HepG2 (cell line): ENCODE results near the gene EGFR. TPM values are rescaled to one million over a fixed set of nuclear protein-coding genes. Genes with fewer than 3 reads are reported as not detected.

Experiments used
- ADNP ChIP-seq: sonication (generic); formaldehyde crosslinking; IDR thresholded peaks from 2 replicates; pipeline ENCODE4 v1.4.0; 2020; ENCODE audit warnings: missing genetic modification reagents
- CHD4 ChIP-seq: fragments of 200-600 bp; sonication (generic); IDR thresholded peaks from 2 replicates; pipeline ENCODE4 v1.7.0; 2017; ENCODE audit warnings: mild to moderate bottlenecking, low read length, borderline replicate concordance
- ELF1 ChIP-seq: sonication (generic); formaldehyde crosslinking; IDR thresholded peaks from 2 replicates; pipeline ENCODE4 v1.4.0; 2020; ENCODE audit warnings: missing genetic modification reagents
- ELF3 ChIP-seq: IDR thresholded peaks from 2 replicates; pipeline ENCODE4 v1.6.1; 2016; ENCODE audit warnings: missing genetic modification reagents, missing compliant biosample characterization
- EP300 ChIP-seq, 3 experiments: sonication (generic) in 1 of 3; formaldehyde crosslinking in 1 of 3; IDR thresholded peaks; 2 replicates each; pipeline versions ENCODE4 v1.5.1 to v1.6.1; 2011 to 2020; ENCODE audit warnings: low read depth in 2 of 3, low read length in 2 of 3, borderline replicate concordance in 1 of 3, improper control_type of control experiment in 1 of 3, mild to moderate bottlenecking in 1 of 3, missing genetic modification reagents in 1 of 3, moderate library complexity in 1 of 3
- ETV5 ChIP-seq: IDR thresholded peaks from 2 replicates; pipeline ENCODE4 v1.6.1; 2018; ENCODE audit warnings: missing biosample characterization, missing genetic modification reagents, inconsistent platforms, borderline replicate concordance
- FOXA1 ChIP-seq, 2 experiments: fragments of 450-650 bp in 1 of 2; sonication (generic) in 1 of 2; formaldehyde crosslinking in 1 of 2; IDR thresholded peaks; 2 replicates each; pipeline versions ENCODE4 v1.4.0 to v1.6.1; 2016 to 2020; ENCODE audit warnings: missing genetic modification reagents in 1 of 2
- FOXA3 ChIP-seq: IDR thresholded peaks from 2 replicates; pipeline ENCODE4 v1.6.1; 2016; ENCODE audit warnings: missing genetic modification reagents, missing compliant biosample characterization
- HCFC1 ChIP-seq: fragments of 150-350 bp; IDR thresholded peaks from 2 replicates; pipeline ENCODE4 v1.6.1; 2014; ENCODE audit warnings: low read depth, low read length
- HIVEP1 ChIP-seq: sonication (generic); formaldehyde crosslinking; IDR thresholded peaks from 2 replicates; pipeline ENCODE4 v1.4.0; 2020; ENCODE audit warnings: mild to moderate bottlenecking, missing genetic modification reagents
- IKZF1 ChIP-seq: fragments of 450-650 bp; IDR thresholded peaks from 2 replicates; pipeline ENCODE4 v1.7.1; 2016
- JUNB ChIP-seq: sonication (generic); formaldehyde crosslinking; IDR thresholded peaks from 2 replicates; pipeline ENCODE4 v1.8.0; 2022; ENCODE audit warnings: missing genetic modification reagents, mild to moderate bottlenecking, borderline replicate concordance
- KLF6 ChIP-seq: IDR thresholded peaks from 2 replicates; pipeline ENCODE4 v1.8.0; 2016; ENCODE audit warnings: missing biosample characterization, missing genetic modification reagents
- KMT2A ChIP-seq: sonication (generic); formaldehyde crosslinking; IDR thresholded peaks from 2 replicates; pipeline ENCODE4 v1.4.0; 2020; ENCODE audit warnings: missing genetic modification reagents
- MXI1 ChIP-seq: IDR thresholded peaks from 3 replicates; pipeline ENCODE4 v1.6.1; 2012; ENCODE audit warnings: low read depth, low read length, inconsistent platforms, borderline replicate concordance
- NFYB ChIP-seq: sonication (generic); formaldehyde crosslinking; IDR thresholded peaks from 2 replicates; pipeline ENCODE4 v1.4.0; 2020; ENCODE audit warnings: missing genetic modification reagents
- PHF20 ChIP-seq: sonication (generic); formaldehyde crosslinking; IDR thresholded peaks from 2 replicates; pipeline ENCODE4 v1.5.0; 2020; ENCODE audit warnings: mild to moderate bottlenecking, missing genetic modification reagents
- RARA ChIP-seq: IDR thresholded peaks from 2 replicates; pipeline ENCODE4 v1.6.1; 2016; ENCODE audit warnings: missing genetic modification reagents, missing compliant biosample characterization
- SAP130 ChIP-seq: IDR thresholded peaks from 2 replicates; pipeline ENCODE4 v1.6.1; 2016; ENCODE audit warnings: low read depth
- THAP11 ChIP-seq: IDR thresholded peaks from 2 replicates; pipeline ENCODE4 v1.6.1; 2016; ENCODE audit warnings: missing biosample characterization, missing genetic modification reagents
- THYN1 ChIP-seq: sonication (generic); formaldehyde crosslinking; IDR thresholded peaks from 2 replicates; pipeline ENCODE4 v1.8.1; 2023; ENCODE audit warnings: low read depth, mild to moderate bottlenecking, moderate library complexity, missing genetic modification reagents, borderline replicate concordance
- TP53 ChIP-seq: sonication (generic); formaldehyde crosslinking; conservative IDR thresholded peaks from 2 replicates; pipeline ENCODE4 v1.4.0; 2020; ENCODE audit warnings: missing genetic modification reagents
- ZBTB20 ChIP-seq: sonication (generic); formaldehyde crosslinking; IDR thresholded peaks from 2 replicates; pipeline ENCODE4 v1.8.1; 2023; ENCODE audit warnings: missing genetic modification reagents, low read depth, mild to moderate bottlenecking, borderline replicate concordance
- ZNF18 ChIP-seq: sonication (generic); formaldehyde crosslinking; IDR thresholded peaks from 2 replicates; pipeline ENCODE4 v1.8.0; 2022; ENCODE audit warnings: mild to moderate bottlenecking, missing genetic modification reagents; ENCODE audit not compliant: insufficient replicate concordance
- ZNF207 ChIP-seq: fragments of 450-650 bp; IDR thresholded peaks from 2 replicates; pipeline ENCODE4 v1.6.1; 2016; ENCODE audit warnings: antibody characterized with exemption, borderline replicate concordance
- ZNF264 ChIP-seq: sonication (generic); formaldehyde crosslinking; IDR thresholded peaks from 2 replicates; pipeline ENCODE4 v1.4.0; 2020; ENCODE audit warnings: missing genetic modification reagents
- ZNF3 ChIP-seq: IDR thresholded peaks from 2 replicates; pipeline ENCODE4 v1.7.0; 2017; ENCODE audit warnings: inconsistent platforms
- ZNF496 ChIP-seq: sonication (generic); formaldehyde crosslinking; IDR thresholded peaks from 2 replicates; pipeline ENCODE4 v1.8.1; 2023; ENCODE audit warnings: mild to moderate bottlenecking, moderate library complexity, missing genetic modification reagents; ENCODE audit not compliant: insufficient replicate concordance
- ZNF629 ChIP-seq: sonication (generic); formaldehyde crosslinking; conservative IDR thresholded peaks from 2 replicates; pipeline ENCODE4 v1.5.0; 2020; ENCODE audit warnings: missing genetic modification reagents
- polyA plus RNA-seq, 8 experiments: library from polyadenylated mRNA; depleted of rRNA in 3 of 8; stranded (reverse) in 7 of 8; unstranded in 1 of 8; fragments of >200 nt; fragmentation: Illumina TruSeq in 4 of 8; extraction: Trizol in 4 of 8; gene quantifications; 2 replicates each; pipeline versions ENCODE4 v1.2.1 to v1.2.3, GENCODE V29; 2011 to 2016; ENCODE audit warnings: low read depth in 4 of 8, missing spikeins in 1 of 8, mixed read lengths in 1 of 8; ENCODE audit not compliant: insufficient read depth in 1 of 8
- total RNA-seq, 5 experiments: library from RNA; depleted of rRNA; stranded (reverse); fragments of >200 nt; fragmentation: Illumina TruSeq; extraction: Trizol; gene quantifications; 2 replicates each; pipeline ENCODE4 v1.2.3, GENCODE V29; 2016; ENCODE audit warnings: low read depth in 1 of 5
- TF ChIP-seq, protein P1 (sequence below): IDR thresholded peaks from 2 replicates; pipeline ENCODE4 v1.6.1; 2016; ENCODE audit warnings: low read depth, control low read depth

EGFR gene
- total and polyA plus RNA-seq, 2 of the 13 experiments (the other 11 are each of a cell fraction or from before 2014, with no cell fraction given): 7.0 to 10.0 TPM

GRCh38 chr7:54995610-54996363 lies 23.0 kb upstream of the EGFR start (continued):
- no peak for TF ChIP-seq HCFC1
- TF ChIP-seq THYN1: no peak
- no peak for TF ChIP-seq TP53 (CRISPR knock-in tag)
- TF ChIP-seq ZNF629 (CRISPR knock-in tag): no peak
- peak; percentile 51; the same call in 1 of the 2 replicates for TF ChIP-seq ELF1 (CRISPR knock-in tag)
- no peak for TF ChIP-seq ADNP (CRISPR knock-in tag)
- no peak for TF ChIP-seq ZNF207
- TF ChIP-seq KLF6 (CRISPR knock-in tag): no peak
- 0 out of 2 replicates have a peak, but pooled peaks have one; percentile 12 for TF ChIP-seq SAP130 (CRISPR knock-in tag)
- no peak for TF ChIP-seq IKZF1
- peak; percentile 69; the same call in 1 of the 2 replicates for TF ChIP-seq ETV5 (CRISPR knock-in tag)
- no peak for TF ChIP-seq CHD4
- TF ChIP-seq ELF3: peak; percentile 62
- TF ChIP-seq NFYB (CRISPR knock-in tag): no peak
- TF ChIP-seq ZBTB20 (CRISPR knock-in tag): no peak
- TF ChIP-seq KMT2A: no peak
- peak in 1 of 2 experiments; percentile 51; a peak in 1 of 4 replicates for TF ChIP-seq EP300 (IDR thresholded peaks at IDR 0.05; ENCODE audit: low read depth in 2 of 2, low read length in 2 of 2)
- no peak for TF ChIP-seq EP300 (CRISPR knock-in tag; IDR thresholded peaks at IDR 0.05; ENCODE audit: borderline replicate concordance)
- TF ChIP-seq ZNF264 (CRISPR knock-in tag): no peak
- TF ChIP-seq RARA (CRISPR knock-in tag): 0 out of 2 replicates have a peak, but pooled peaks have one; percentile 23
- no peak for TF ChIP-seq FOXA1 (IDR thresholded peaks at IDR 0.05)
- peak; percentile 56 for TF ChIP-seq FOXA1 (CRISPR knock-in tag; IDR thresholded peaks at IDR 0.05)
- TF ChIP-seq PHF20 (CRISPR knock-in tag): no peak
- no peak for TF ChIP-seq MXI1
- no peak for TF ChIP-seq HIVEP1 (CRISPR knock-in tag)
- 0 out of 2 replicates have a peak, but pooled peaks have one; percentile 7 for TF ChIP-seq THAP11
- TF ChIP-seq ZNF18: no peak
- TF ChIP-seq ZNF3 (CRISPR knock-in tag): no peak
- TF ChIP-seq, protein P1, sequence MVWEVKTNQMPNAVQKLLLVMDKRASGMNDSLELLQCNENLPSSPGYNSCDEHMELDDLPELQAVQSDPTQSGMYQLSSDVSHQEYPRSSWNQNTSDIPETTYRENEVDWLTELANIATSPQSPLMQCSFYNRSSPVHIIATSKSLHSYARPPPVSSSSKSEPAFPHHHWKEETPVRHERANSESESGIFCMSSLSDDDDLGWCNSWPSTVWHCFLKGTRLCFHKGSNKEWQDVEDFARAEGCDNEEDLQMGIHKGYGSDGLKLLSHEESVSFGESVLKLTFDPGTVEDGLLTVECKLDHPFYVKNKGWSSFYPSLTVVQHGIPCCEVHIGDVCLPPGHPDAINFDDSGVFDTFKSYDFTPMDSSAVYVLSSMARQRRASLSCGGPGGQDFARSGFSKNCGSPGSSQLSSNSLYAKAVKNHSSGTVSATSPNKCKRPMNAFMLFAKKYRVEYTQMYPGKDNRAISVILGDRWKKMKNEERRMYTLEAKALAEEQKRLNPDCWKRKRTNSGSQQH (CRISPR knock-in tag): 0 out of 2 replicates have a peak, but pooled peaks have one; percentile 50
- TF ChIP-seq JUNB (CRISPR knock-in tag): 0 out of 2 replicates have a peak, but pooled peaks have one; percentile 20
- TF ChIP-seq FOXA3 (CRISPR knock-in tag): peak; percentile 79
- no peak for TF ChIP-seq ZNF496 (CRISPR knock-in tag)
